ENCODE results near the gene OTUB1.

OTUB1 gene

GRCh38 chr11:64022125-64022784 is 36.0 kb downstream of the OTUB1 start:
- no peak for DNase-seq (ENCODE audit: low read depth in 2 of 2)

GRCh38 chr11:64023712-64024710 is 37.8 kb downstream of the OTUB1 start:
- no peak for DNase-seq (ENCODE audit: low read depth in 2 of 2)

- DNase-seq (ENCODE audit: low read depth in 2 of 2), result no peak
Measured at GRCh38 chr11:64025205-64025604, 39.0 kb downstream of the OTUB1 start.

- DNase-seq (ENCODE audit: low read depth in 2 of 2), result no peak
Measured at GRCh38 chr11:64026575-64027205, 40.5 kb downstream of the OTUB1 start.

GRCh38 chr11:64027651-64028397 is 41.6 kb downstream of the OTUB1 start:
- no peak for DNase-seq (ENCODE audit: low read depth in 2 of 2)

- no peak for DNase-seq (ENCODE audit: low read depth in 2 of 2)
Measured at GRCh38 chr11:64028398-64029115, 42.3 kb downstream of the OTUB1 start.

GRCh38 chr11:64029773-64030172 is 43.5 kb downstream of the OTUB1 start:
- DNase-seq (ENCODE audit: low read depth in 2 of 2), result no peak

- DNase-seq (ENCODE audit: low read depth in 2 of 2), result no peak
Measured at GRCh38 chr11:64031001-64031400, 44.8 kb downstream of the OTUB1 start.

- DNase-seq (ENCODE audit: low read depth in 2 of 2), result no peak
Measured at GRCh38 chr11:64032050-64032449, 45.8 kb downstream of the OTUB1 start.

GRCh38 chr11:64034411-64034811 is 48.2 kb downstream of the OTUB1 start:
- DNase-seq (ENCODE audit: low read depth in 2 of 2), result no peak

GRCh38 chr11:64035081-64035524 is 48.9 kb downstream of the OTUB1 start:
- no peak for DNase-seq (ENCODE audit: low read depth in 2 of 2)

- no peak for DNase-seq (ENCODE audit: low read depth in 2 of 2)
Measured at GRCh38 chr11:64035576-64035975, 49.3 kb downstream of the OTUB1 start, which contains the start of gene FLRT1. Gene FLRT1 (plus strand): TSS chr11:64035931. CDS start chr11:64116268, 80,337 bp downstream.

GRCh38 chr11:64036087-64037026 is 50.1 kb downstream of the OTUB1 start:
- DNase-seq (ENCODE audit: low read depth in 2 of 2), result no peak

GRCh38 chr11:64037027-64037634 is 50.9 kb downstream of the OTUB1 start:
- DNase-seq (ENCODE audit: low read depth in 2 of 2), result no peak

- DNase-seq (ENCODE audit: low read depth in 2 of 2), result no peak
Measured at GRCh38 chr11:64038500-64038899, 52.3 kb downstream of the OTUB1 start.

GRCh38 chr11:64039012-64039665 is 52.9 kb downstream of the OTUB1 start:
- peak in 1 of 2 donors; percentile 19 for DNase-seq (ENCODE audit: low read depth in 2 of 2)

- DNase-seq (ENCODE audit: low read depth in 2 of 2), result no peak
Measured at GRCh38 chr11:64040684-64041322, 54.6 kb downstream of the OTUB1 start.

- no peak for DNase-seq (ENCODE audit: low read depth in 2 of 2)
Measured at GRCh38 chr11:64041846-64042245, 55.6 kb downstream of the OTUB1 start.
